NCI-H1417 (cell line): Measurements from ENCODE around the gene BRCA2.

Experiments
- DNase-seq, 3 experiments: peaks; one replicate each; lab custom pipeline; 2025; lab: John Stamatoyannopoulos, UW

BRCA2 gene

DNA sequence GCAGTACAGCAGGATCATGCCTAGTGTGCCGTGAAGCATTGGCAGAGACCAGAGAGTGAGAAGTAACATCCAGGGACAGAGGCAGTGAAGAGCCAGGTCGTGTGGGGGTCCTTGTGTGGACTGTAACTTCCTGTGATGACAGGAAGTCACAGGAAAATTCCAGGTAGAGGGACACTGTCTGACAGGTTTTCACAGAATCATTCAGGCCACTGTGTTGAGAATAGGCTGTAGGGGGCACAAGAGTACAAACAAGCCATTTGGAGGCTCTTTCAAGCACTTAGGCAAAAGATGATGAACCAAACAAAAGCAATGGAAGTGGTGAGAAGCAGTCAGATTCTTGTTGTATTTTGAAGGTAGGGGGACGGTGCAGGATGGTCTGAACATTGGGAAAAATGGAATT is 66.2 kb downstream of the BRCA2 start:
- DNase-seq: peak in 2 of 3 experiments; percentile 30 to 60

DNA sequence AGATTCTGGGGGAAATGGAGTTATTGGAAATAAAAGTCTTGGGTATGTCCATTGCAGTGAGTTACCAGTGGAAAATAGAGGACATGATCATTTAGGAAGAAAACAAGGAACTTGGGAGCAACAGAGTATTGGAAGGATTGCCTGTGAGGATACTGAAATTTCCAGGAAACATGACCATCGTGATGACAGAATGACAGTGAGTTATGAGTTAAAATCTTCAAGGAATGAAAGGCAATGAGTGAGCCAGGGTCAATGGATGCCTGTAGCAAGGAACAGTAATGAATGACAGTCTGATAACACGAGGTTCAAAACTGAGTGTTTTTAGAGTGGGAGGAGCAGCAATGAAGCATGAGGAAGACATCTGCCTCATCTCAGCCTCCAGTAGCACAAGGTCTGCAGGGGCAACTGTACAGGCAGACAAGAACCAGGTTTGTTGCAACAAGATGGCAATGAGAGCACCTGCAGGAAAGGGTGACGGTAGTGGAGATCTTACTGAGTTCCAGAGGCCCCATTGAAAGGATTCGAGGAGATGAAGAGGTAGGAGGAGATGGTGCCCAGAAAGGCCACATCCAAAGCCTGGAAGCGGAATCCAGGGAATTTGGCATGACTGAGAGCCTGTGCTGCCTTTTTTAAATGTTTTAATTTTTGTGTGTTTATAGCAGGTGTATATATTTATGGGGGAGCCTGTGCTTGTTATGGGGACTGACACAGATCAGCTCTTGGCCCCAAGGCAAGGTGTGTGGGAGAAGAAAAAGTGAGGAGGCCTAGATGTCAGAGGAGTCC is 68.7 kb downstream of the BRCA2 start:
- DNase-seq: no peak

DNA sequence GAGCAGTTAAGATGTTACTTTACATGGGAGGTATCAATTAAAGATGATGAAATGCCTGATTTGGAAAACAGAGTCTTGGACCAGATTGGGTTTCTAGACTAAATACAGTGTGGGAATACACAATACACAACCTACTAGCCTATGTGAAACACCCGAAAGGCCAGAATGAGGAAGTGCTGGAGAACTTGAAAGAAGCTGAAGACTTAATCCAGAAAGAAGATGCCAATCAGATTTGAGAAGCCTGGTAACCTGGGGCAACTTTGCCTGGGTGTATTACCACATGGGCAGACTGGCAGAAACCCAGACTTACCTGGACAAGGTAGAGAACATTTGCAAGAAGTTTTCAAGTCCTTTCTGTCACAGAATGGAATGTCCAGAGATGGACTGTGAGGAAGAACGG is 69.4 kb downstream of the BRCA2 start:
- no peak for DNase-seq

DNA sequence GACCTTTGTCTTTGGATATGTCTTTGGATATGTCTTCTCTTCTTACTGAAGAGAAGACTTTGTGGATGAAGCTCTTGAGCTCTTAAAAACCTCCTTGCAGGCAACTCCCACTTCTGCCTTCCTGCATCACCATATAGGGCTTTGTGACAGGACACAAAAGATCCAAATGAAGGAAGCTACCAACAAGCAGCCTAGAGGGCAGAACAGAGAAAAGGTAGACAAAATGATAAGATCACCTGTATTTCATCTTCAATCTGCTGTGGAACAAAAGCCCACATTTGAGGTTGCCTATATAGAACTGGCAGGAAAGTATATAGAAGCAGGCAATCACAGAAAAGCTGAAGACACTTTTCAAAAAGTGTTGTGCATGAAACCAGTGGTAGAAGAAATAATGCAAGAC is 70.1 kb downstream of the BRCA2 start:
- DNase-seq: no peak

DNA sequence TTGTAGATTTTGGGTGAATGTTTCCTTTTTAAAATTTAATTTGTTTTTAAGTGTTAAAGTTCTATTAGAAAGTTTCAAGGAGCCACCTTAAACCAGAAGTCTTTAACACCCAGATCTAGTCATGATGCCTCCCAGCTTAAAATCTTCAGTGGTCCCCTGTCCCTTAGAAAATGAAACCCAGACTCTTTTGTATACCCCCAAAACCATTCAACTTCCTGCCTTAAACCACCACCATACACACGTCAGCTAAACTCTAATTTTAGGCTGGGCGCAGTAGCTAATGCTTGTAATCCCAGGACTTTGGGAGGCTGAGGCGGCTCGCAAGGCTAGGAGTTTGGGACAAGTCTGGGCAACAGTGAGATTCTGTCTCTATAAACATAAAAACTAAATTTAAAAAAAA is 74.7 kb downstream of the BRCA2 start:
- DNase-seq: no peak

DNA sequence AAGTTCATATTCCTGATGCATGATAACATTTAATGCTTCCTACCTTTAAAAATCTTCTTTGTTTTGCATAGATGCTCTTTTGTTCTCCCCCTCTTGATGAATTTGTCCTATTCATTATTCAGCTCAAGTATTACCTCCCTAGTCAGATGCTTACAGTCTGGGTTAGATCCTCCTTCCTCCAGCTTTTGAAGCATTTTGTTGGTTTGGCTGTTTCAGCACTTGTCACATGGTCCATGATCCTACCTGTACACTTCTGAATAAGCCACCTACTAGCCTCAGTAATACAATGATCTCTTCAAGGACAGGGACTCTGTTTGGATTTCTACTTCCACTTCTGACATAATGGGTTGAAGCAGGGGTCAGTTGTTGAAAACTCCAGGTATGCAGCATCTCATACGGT is 75.2 kb downstream of the BRCA2 start:
- no peak for DNase-seq

DNA sequence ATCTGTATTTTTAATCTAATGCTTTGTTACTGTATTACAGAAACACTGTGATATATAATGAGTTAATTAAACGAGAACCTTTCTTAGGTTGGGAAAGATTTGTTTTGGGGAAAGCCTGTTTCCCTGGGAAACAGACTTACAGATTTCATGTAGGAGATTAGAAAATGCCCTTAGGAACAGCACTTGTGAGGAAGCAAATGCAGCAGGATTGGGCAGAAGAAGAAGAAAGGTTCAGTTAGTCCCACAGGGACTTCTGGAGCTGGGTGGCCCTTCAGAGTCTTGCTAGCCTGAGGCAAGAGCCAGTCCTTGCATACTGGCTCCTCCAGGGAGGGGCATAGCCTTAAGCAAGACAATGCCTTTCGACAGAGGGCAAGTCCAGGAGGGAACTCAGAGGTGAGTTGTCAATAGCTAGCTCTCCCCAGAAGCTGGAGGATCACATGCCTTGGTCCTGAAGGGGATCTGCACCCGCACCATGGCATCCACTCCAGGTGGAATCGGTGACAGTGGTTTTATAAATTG is 75.9 kb downstream of the BRCA2 start:
- no peak for DNase-seq

DNA sequence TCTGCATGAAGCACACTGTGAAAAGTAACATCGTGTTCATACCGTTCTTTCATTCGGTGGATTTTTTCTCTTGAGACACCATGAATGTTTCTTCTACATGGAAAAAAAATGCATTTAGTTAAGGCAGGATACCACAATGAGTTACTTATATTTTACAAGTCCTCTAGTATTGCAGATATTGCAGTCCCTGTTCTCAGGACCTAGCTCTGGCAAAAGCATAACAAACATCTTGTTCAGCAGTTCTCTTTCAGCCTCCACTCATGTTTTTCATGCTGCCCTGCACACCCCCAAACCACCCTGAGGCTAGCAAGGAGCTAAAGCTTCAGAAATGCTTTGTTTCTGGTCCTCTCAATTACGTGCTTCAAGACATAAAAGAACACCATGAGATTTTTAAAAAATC is 87.8 kb downstream of the BRCA2 start:
- DNase-seq: no peak

DNA sequence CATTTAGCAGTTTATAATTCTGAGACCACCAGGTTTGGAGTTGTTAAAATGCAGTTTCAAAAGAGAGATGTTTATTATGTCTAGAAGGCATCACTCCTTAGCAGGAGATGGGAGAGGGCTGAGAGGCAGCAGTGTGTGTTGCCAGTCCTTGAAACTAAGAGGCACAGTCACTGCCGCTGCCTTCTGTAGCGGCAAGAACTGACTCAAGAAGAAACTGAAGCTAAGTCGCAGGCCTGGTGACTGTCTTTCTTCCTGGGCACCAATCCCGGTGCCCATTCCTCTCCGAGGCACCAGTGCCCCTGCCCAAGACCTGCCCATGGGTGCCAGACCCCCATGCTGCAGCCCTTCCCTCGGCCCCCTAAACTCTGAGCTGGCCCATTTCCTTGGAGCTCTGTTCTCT is 92.5 kb downstream of the BRCA2 start:
- DNase-seq: no peak

DNA sequence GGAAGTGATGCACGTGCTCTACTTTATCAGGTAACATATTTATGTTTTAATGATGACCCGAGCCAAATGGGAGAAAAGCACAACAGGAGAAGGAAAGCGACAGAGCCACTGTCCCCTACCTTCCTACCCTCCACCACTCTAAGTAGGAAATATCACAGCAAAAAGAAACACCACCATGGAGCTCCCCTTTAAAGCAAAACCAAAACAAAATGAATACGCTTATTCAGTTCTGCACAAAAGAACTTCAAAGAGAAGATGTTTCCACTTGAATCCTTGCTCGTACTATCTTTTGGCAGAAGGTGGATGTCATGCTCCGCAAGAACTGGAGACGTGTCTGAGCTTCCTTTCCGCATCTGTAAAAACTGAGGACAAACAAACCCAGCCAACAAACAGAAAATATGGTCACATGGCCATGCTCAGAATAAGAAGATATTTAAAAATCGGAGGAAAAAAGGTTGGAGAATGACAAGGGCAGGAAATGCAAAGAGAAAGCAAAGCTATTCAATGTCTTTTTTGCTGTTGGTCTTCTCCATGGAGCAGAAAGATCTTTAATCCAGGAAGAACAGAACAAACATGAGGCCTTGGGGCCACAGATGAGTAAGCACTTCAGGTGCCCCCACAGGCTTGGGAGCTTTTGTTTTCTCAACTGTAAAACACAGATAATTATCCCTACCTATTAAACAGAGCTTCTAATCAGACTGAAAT is 93.1 kb downstream of the BRCA2 start:
- DNase-seq: peak; percentile 3 to 93 (median 73)

DNA sequence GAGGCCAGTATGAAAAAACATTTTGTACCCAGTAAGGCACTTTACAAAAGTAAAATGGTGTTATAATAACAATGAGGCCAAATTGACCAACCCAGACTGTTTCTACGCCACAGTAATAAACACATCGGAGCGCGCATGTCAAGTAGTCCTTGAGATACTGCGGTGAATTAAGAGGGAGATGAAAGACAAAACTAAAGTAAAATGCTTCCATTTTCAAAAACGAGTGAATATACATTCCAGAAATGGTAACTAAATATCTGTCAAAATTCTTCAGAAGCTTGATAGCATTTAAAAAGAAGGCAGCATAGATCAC is 93.6 kb downstream of the BRCA2 start:
- peak; percentile 4 to 93 (median 73) for DNase-seq

DNA sequence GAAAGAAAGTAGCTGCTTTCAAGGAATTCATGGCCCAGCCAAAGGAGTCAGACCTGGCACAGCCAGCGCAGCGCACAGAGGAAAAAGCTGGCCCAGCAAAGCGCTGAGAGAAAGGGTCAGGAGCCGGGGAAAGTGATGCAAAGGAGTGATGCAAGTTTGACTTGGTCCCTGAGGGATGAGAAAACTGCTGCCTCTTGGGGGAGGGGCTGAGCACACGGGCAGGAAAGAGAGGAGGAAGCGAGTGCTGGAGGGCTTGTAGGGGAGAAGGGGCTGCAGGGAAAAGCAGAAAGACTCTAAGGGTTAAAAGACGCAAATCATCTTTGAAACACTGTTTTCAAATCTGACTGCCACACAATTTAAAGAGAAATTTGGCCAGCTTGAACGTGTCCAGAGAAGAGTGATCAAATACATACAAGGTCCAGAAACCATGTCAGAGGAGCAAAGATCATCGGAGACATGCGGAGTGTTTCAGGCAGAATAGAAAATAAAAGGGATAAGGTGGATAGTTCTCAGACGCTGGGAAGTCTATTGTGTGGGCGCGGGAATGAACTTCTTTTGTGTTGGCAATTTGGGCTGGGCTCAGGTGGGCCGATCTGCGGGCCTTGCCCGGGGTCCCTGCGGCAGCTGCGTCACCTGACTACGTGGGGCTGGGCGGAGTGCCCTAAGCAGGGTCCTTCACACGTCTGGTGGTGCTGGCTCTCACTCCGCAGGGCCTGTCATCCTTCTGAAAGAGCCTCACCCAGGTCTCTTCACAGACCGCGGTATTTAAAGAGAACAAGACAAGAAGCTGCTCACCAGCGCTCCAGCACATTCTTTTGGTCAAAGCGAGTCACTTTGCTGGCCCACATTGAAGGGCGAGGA is 94.5 kb downstream of the BRCA2 start:
- DNase-seq: peak in 2 of 3 experiments; percentile 34 to 67

DNA sequence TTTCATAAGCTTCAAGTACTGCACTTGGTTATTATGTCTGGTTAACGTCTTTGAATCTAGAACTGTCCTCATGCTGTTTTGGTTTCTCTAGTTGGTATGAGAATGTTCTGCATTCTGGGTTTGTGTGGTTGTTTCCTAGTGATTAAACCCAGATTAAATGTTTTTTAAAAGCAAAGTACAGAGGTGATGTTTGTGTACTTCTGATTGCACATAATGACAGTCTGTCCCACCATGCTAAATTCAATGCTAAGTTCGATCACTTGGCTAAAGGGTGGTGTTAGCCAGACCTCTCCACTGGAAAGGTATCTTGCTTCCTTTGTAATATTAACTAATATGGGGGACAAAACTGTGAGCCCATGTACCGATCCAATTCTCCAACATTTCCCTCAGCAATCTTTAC is 98.0 kb downstream of the BRCA2 start:
- DNase-seq: no peak

DNA sequence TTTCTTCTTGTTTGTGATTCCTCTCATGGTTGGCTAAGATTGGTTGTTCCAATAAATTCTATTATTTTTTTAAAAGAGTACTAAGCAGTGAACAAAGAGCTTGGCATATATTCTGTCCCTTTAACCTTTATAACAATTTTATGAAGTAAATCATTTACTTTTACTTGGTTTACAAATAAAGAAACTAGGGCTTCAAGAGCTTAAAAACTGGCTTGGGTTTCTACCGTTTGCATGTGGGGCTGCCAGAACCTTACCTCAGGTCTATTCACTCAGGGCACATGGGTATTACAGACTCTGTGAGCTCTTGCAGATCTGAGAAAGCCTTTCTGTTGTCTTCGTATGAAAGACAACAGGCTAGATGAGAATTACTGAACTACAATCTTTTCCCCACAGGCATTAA is 99.3 kb downstream of the BRCA2 start:
- DNase-seq: no peak

DNA sequence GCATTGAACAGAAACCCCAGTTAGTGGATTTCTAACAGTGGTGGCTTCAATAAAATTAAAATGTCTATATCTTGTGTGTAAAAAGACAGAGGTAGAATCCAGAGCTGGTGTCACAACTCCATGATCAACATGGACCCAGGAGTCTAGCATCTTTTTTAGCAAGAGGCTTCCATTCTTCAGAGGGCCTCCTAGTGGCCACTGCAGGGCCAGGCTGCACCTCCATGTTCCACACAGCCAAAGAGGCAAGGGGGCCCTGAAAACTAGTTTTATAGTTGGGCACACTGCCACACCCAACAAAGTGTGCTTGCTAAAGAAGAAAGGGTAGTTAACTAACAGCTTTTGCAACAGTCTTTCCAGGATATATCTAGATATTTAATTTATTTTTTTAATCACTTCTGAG is 99.7 kb downstream of the BRCA2 start:
- no peak for DNase-seq

DNA sequence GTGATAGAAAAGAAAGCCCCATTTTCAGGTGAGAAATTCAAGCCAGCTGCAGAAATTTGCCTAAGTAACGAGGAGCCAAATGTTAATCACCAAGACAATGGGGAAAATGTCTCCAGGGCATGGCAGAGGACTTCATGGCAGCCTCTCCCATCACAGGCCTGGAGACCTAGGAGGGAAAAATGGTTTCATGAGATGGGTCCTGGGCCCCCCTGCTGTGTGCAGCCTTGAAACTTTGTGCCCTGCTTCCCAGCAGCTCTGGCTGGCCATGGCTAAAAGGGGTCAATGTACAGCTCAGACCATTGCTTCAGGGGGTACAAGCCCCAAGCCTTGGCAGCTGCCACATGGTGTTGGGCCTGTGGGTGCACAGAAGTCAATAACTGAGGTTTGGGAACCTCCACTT is 102.7 kb downstream of the BRCA2 start:
- no peak for DNase-seq

DNA sequence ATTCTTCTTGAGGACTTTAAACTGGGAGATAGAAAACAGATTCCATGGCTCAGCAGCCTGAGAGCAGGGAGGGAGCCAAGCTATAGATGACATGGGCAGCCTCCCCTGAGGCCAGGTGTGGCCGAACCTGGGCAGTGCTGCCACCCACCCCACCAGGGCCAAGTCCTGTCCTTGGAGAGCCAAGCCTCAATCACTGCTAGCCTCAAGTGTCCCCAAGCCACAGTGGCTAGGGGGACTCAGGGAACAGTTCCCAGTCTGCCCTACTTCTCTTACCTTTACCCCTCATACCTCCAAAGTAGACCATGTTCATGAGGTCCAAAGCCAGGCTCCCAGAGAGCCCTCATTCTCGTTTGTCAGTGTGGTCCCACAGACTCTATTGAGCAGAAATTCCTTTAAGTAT is 104.6 kb downstream of the BRCA2 start:
- no peak for DNase-seq

DNA sequence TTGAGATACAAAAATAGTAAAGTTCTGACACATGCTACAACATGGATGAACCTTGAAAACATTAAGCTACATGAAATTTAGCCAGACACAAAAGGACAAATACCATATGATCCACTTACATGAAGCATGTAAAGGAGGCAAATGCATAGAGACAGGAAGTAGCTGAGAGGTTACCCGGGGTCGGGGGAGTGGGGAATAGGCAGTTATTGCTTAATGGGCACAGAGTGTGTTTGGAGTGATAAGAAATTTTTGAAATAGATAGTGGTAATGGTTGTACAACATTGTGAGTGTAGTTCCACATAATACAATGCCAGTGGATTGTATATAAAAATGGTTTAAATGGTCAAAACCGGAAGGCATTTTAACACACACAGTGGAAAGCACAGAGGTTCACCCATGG is 108.3 kb downstream of the BRCA2 start:
- DNase-seq: no peak

DNA sequence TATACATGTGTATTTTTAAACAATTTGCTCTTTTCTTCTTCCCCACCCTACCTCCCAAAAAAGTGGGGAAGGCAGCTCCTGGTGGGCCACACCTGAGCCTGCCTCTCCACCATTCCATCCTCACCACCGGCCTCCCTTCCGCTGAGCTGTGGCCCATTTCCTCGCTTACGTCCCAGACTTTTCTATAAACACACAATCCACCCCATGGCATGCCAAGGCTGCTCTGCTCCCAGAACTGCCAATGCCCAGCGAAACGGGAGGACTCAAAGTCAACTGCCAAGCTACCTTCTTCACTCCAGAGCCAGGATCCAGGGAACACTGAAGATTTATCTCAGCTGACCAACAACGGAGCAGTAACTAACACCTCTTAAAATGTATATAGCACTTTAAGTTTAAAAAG is 109.8 kb downstream of the BRCA2 start:
- DNase-seq: no peak

DNA sequence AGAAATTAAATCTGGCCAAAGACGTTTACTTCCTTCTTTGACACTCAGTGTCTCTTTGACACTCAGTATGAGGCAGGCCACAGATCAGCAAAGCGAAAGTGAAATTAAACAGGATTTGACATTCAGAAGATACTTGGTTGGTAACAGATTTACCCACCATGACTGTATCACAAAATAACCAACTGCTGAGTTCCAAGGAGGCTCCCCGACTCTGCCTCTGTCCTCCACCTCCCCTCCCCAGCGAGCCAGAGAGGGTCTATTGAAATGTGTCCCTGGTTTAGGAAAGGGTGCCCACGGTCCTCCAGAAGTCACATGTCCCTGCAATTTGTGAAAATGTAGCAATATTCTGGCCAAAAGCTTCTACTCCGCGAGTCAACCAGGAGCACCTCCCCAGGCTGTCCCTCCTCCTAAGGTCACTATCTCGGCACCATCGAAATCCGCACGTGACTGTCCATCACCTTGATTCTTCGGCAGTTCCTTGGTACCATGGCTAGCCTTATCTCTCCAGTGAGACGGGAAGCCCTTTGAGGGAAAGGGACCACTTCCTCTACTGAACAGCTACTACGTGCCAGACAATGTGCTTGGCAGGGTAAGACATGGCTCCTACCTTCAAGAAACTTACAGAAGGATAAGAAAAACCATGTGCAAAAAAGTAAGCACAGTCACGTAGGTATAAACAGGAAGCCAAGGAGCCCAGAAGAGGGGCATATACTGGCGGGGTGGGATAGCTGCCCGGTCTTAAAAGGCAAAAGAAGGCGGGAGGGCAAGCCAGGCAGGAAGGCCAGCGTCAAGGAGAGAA is 111.1 kb downstream of the BRCA2 start:
- DNase-seq: peak in 2 of 3 experiments; percentile 3 to 33

DNA sequence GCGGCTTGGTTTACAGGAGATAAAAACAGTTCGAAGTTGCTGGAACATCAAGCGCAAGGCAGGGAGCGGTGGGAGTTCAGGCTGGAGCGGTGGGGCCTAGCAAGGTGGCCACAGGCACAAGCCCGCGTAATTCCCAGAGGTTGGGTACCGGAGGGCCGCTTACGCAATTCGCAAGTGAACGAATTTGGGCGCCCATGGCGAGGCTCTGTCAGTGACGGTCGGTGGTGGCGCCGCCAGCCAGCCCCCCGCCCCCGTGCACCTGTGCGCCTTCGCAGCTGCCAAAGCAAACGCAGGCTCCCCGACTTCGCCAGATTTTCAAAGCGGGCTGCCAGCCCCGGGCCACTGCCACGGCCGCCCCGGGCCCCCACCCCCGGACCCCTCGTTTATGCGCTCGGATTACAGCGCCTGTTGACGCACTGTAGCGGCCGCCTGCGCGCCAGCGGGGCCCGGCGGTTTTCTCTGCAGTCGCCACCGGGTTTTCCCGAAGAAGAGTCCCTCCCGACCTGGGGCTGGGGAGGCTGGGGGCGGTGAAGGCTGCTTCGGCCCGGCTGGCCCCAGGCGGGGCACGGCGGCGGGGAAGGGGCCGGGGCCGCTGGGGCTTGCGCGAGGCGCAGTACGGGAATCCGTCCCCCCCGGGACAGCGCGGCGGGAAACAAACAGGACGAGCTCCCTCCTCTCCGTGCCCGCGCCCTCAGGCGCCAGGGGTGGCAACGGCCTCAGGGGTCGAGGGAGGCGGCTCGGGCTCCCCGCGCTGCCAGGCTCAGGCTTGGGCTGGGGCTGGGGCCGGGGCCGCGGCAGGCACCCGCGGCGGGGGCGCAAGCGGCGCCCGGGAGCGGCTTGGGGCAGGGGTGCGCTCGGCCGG is 111.9 kb downstream of the BRCA2 start:
- DNase-seq: peak; percentile 20 to 78 (median 73)
